ENCODE data around the gene TNFRSF1B.
A peak's percentile ranks its signal among the peaks of the same experiment; 100 is the strongest.

TNFRSF1B gene

DNA sequence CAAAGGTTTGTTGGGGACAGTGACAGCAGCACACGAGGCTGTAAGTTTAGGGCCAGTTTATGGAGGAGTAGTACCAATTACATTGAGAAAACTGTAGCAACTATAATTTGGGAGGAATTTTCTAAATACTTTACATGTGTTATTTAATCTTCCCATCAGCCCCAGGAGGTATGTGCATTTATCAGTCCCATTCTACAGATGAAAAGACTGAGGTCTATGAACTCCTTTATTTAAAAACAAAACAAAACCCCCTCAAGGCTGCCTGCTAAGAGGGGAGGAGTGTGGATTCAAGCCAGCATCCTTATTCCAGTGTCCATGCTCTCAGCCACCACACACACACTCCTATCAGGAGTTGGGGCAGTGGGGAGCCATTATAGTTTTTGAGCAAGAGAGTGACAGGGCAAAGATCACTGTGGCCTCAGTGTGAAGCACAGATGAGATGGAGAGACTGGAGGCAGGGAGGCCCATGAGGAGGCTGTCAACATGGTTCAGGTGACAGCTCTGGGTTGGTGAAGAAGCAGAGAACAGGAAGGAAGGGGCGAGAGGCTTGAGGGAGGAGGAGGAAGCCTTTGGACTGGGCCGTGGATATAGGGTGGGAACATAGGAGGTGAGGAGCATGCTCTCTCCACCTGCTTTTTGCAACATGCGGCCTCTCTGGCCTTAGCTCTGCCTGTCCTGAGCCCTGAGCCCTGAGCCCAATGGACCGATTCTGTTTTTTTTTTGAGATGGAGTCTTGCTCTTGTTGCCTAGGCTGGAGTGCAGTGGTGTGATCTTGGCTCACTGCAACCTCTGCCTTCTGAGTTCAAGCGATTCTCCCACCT is 9.7 kb downstream of the TNFRSF1B start:
- H3K14ac ChIP-seq (ENCODE audit: low read length), result no peak overlapping the region
- H4K8ac ChIP-seq (ENCODE audit: low read depth, low read length), result no peak overlapping the region
- peaks cover 7% of the 10 kb centered on the region for H3K79me1 ChIP-seq (ENCODE audit: low read length)
- no peaks in the 10 kb centered on the region for H3K79me2 ChIP-seq (ENCODE audit: control insufficient read depth, insufficient read depth, low read length, poor library complexity)
- no peak overlapping the region for H3K9ac ChIP-seq (ENCODE audit: low read length)
- DNase-seq, result no peak
- H3K27ac ChIP-seq (ENCODE audit: low read depth, low read length), result no peak overlapping the region
- H3K4me1 ChIP-seq (ENCODE audit: control insufficient read depth in 1 of 2, insufficient read depth in 2 of 2, low read length in 2 of 2), result peaks cover 15 to 23% of the 10 kb centered on the region in 2 experiments
- peak overlapping the region; percentile 33 for H4K91ac ChIP-seq (ENCODE audit: low read depth, low read length)
- no peak overlapping the region for H3K18ac ChIP-seq (ENCODE audit: low read length)
- no CpG with 5 or more reads among the region's 6 CpGs for WGBS (ENCODE audit: extremely low coverage, insufficient coverage, insufficient read length)
- H3K4me2 ChIP-seq (ENCODE audit: low read length), result no peak overlapping the region
- no peak overlapping the region for H2AFZ ChIP-seq (ENCODE audit: insufficient read depth, low read length, poor library complexity)
- H3K23ac ChIP-seq (ENCODE audit: low read length), result no peak overlapping the region
- H4K12ac ChIP-seq (ENCODE audit: low read depth, low read length), result no peak overlapping the region
- H2AK5ac ChIP-seq (ENCODE audit: low read length), result no peak overlapping the region
- no peak overlapping the region for H2BK120ac ChIP-seq (ENCODE audit: insufficient read depth, low read length, poor library complexity)
- no peaks in the 10 kb centered on the region for H3K27me3 ChIP-seq (ENCODE audit: insufficient read depth, low read length)
- no peak overlapping the region for H3K4me3 ChIP-seq (ENCODE audit: low read depth, low read length)
- no peaks in the 10 kb centered on the region for H3K9me3 ChIP-seq (ENCODE audit: insufficient read depth, low read depth, low read length)
- no peak overlapping the region for H2BK12ac ChIP-seq (ENCODE audit: low read length)
- no peak overlapping the region for H2BK5ac ChIP-seq (ENCODE audit: low read depth, low read length, poor library complexity)
- peaks cover 2 to 6% of the 10 kb centered on the region in 2 experiments for H3K36me3 ChIP-seq (ENCODE audit: control insufficient read depth in 1 of 2, insufficient read depth in 2 of 2, low read length in 2 of 2)
- H3K4ac ChIP-seq (ENCODE audit: low read depth, low read length), result no peak overlapping the region

DNA sequence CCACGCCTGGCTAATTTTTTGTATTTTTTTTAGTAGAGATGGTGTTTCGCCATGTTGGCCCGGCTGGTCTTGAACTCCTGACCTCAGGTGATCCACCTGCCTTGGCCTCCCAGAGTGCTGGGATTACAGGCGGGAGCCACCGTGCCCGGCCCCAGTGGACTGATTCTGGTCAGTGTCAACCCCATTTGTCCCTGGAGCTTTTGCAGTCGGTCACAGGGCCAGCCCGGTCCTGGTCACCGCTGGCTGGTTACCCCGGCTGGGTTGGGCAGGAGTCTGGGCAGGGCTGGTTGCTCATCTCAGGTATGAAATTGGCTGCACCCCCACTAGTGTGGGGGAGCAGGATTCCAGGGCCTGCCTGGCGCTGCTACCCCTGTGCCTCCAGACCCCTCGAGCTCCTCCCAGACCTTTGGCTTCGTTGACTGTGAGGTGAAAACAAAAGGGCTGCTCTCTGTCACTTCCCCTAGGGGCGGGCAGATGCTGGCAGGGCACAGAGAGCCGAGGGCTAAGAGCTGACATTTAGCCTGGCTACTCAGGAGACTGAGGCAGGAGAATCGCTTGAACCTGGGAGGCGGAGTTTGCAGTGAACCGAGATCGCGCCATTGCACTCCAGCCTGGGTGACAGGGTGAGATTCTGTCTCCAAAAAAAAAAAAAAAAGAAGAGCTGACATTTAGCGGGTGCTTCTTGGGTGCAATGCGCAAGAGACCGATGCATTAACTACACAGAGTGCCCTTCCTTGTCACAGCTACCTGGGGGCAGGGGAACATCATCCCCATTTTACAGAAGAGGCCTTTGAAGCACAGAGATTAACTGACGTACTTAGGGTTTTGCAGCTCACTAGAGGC is 10.6 kb downstream of the TNFRSF1B start:
- Histone ChIP-seq H2BK12ac (ENCODE audit: low read length) (peak overlapping the region; percentile 66), H4K91ac (ENCODE audit: low read depth, low read length) (no peak overlapping the region), H3K9me3 (ENCODE audit: insufficient read depth, low read depth, low read length) (no peaks in the 10 kb centered on the region), H2BK5ac (ENCODE audit: low read depth, low read length, poor library complexity) (no peak overlapping the region), H3K4me1 (ENCODE audit: control insufficient read depth in 1 of 2, insufficient read depth in 2 of 2, low read length in 2 of 2) (peaks cover 15 to 23% of the 10 kb centered on the region in 2 experiments), H3K79me2 (ENCODE audit: control insufficient read depth, insufficient read depth, low read length, poor library complexity) (no peaks in the 10 kb centered on the region), H3K36me3 (ENCODE audit: control insufficient read depth in 1 of 2, insufficient read depth in 2 of 2, low read length in 2 of 2) (peaks cover 2 to 6% of the 10 kb centered on the region in 2 experiments), H3K23ac (ENCODE audit: low read length) (no peak overlapping the region), H2AK5ac (ENCODE audit: low read length) (no peak overlapping the region), H3K4me2 (ENCODE audit: low read length) (no peak overlapping the region), H2AFZ (ENCODE audit: insufficient read depth, low read length, poor library complexity) (peak overlapping the region; percentile 37), H3K9ac (ENCODE audit: low read length) (no peak overlapping the region), H3K79me1 (ENCODE audit: low read length) (peaks cover 7% of the 10 kb centered on the region), H3K18ac (ENCODE audit: low read length) (no peak overlapping the region), H3K4ac (ENCODE audit: low read depth, low read length) (no peak overlapping the region), H3K27me3 (ENCODE audit: insufficient read depth, low read length) (no peaks in the 10 kb centered on the region), H4K8ac (ENCODE audit: low read depth, low read length) (no peak overlapping the region), H3K27ac (ENCODE audit: low read depth, low read length) (no peak overlapping the region), H3K4me3 (ENCODE audit: low read depth, low read length) (no peak overlapping the region), H4K12ac (ENCODE audit: low read depth, low read length) (no peak overlapping the region), H2BK120ac (ENCODE audit: insufficient read depth, low read length, poor library complexity) (peak overlapping the region; percentile 26), H3K14ac (ENCODE audit: low read length) (no peak overlapping the region)
- no peak for DNase-seq
- no CpG with 5 or more reads among the region's 24 CpGs for WGBS (ENCODE audit: extremely low coverage, insufficient coverage, insufficient read length)

DNA sequence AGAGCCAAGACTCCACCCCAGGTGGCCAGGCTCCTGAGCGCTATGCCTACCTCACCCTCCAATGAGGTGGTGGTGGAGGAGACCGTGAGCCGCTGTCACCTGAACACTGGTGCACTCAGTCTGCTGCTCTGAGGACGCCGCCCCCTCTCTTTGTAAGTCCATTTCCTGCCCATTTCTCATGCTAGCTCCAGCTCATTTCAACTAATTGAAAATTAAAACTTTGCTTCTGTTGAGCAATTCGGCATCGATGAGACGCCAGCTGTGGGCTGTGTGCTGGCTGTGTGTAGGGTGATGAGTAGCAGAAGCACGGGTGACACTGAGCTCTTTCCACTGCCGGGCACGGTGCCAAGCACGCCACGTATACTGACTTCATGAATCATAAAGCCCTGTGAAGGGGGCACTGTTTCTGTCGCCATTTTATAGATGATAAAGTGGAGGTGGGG is 11.2 kb downstream of the TNFRSF1B start:
- Histone ChIP-seq H2BK5ac (ENCODE audit: low read depth, low read length, poor library complexity) (no peak overlapping the region), H3K4me1 (ENCODE audit: control insufficient read depth in 1 of 2, insufficient read depth in 2 of 2, low read length in 2 of 2) (peaks cover 15 to 23% of the 10 kb centered on the region in 2 experiments), H3K36me3 (ENCODE audit: control insufficient read depth in 1 of 2, insufficient read depth in 2 of 2, low read length in 2 of 2) (peaks cover 2 to 6% of the 10 kb centered on the region in 2 experiments), H2AK5ac (ENCODE audit: low read length) (no peak overlapping the region), H3K4me3 (ENCODE audit: low read depth, low read length) (no peak overlapping the region), H3K23ac (ENCODE audit: low read length) (no peak overlapping the region), H3K14ac (ENCODE audit: low read length) (no peak overlapping the region), H4K12ac (ENCODE audit: low read depth, low read length) (no peak overlapping the region), H3K27me3 (ENCODE audit: insufficient read depth, low read length) (no peaks in the 10 kb centered on the region), H2BK120ac (ENCODE audit: insufficient read depth, low read length, poor library complexity) (no peak overlapping the region), H4K91ac (ENCODE audit: low read depth, low read length) (no peak overlapping the region), H4K8ac (ENCODE audit: low read depth, low read length) (no peak overlapping the region), H3K4me2 (ENCODE audit: low read length) (no peak overlapping the region), H3K18ac (ENCODE audit: low read length) (no peak overlapping the region), H3K79me1 (ENCODE audit: low read length) (peaks cover 7% of the 10 kb centered on the region), H3K9ac (ENCODE audit: low read length) (no peak overlapping the region), H3K27ac (ENCODE audit: low read depth, low read length) (no peak overlapping the region), H2BK12ac (ENCODE audit: low read length) (peak overlapping the region; percentile 18), H3K4ac (ENCODE audit: low read depth, low read length) (no peak overlapping the region), H3K9me3 (ENCODE audit: insufficient read depth, low read depth, low read length) (no peaks in the 10 kb centered on the region), H3K79me2 (ENCODE audit: control insufficient read depth, insufficient read depth, low read length, poor library complexity) (no peaks in the 10 kb centered on the region), H2AFZ (ENCODE audit: insufficient read depth, low read length, poor library complexity) (no peak overlapping the region)
- WGBS (ENCODE audit: extremely low coverage, insufficient coverage, insufficient read length), result no CpG with 5 or more reads among the region's 14 CpGs
- peak; percentile 46 to 55 for DNase-seq

DNA sequence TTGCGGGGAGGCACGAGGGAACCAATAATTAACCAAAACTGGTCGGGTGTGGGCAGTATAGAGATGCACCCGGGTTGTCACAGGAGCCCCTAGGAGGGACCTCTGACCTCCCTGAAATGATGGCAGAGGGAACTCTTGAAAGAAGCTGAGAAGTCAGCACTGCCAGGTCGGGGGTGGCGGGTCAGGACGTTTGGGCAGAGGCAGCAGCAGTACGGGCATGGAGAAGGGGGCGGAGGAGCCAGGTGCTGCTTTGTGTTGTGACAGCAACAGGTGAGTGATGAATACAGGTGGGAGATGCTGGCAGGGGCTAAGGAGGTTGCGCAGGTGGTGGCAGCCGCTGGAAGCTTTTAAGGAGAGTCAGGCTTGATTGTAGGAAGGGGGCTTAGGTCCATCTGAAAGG is 11.7 kb downstream of the TNFRSF1B start:
- Histone ChIP-seq H3K23ac (ENCODE audit: low read length) (no peak overlapping the region), H2BK12ac (ENCODE audit: low read length) (no peak overlapping the region), H3K9me3 (ENCODE audit: insufficient read depth, low read depth, low read length) (no peaks in the 10 kb centered on the region), H2BK5ac (ENCODE audit: low read depth, low read length, poor library complexity) (no peak overlapping the region), H3K36me3 (ENCODE audit: control insufficient read depth in 1 of 2, insufficient read depth in 2 of 2, low read length in 2 of 2) (peaks cover 2 to 6% of the 10 kb centered on the region in 2 experiments), H4K8ac (ENCODE audit: low read depth, low read length) (no peak overlapping the region), H3K18ac (ENCODE audit: low read length) (no peak overlapping the region), H3K4me2 (ENCODE audit: low read length) (no peak overlapping the region), H3K4me1 (ENCODE audit: control insufficient read depth in 1 of 2, insufficient read depth in 2 of 2, low read length in 2 of 2) (peaks cover 15 to 23% of the 10 kb centered on the region in 2 experiments), H3K4me3 (ENCODE audit: low read depth, low read length) (no peak overlapping the region), H3K27ac (ENCODE audit: low read depth, low read length) (no peak overlapping the region), H3K9ac (ENCODE audit: low read length) (no peak overlapping the region), H2AK5ac (ENCODE audit: low read length) (peak overlapping the region; percentile 67), H4K12ac (ENCODE audit: low read depth, low read length) (no peak overlapping the region), H3K79me1 (ENCODE audit: low read length) (peaks cover 7% of the 10 kb centered on the region), H4K91ac (ENCODE audit: low read depth, low read length) (no peak overlapping the region), H3K14ac (ENCODE audit: low read length) (no peak overlapping the region), H3K27me3 (ENCODE audit: insufficient read depth, low read length) (no peaks in the 10 kb centered on the region), H3K4ac (ENCODE audit: low read depth, low read length) (no peak overlapping the region), H2BK120ac (ENCODE audit: insufficient read depth, low read length, poor library complexity) (no peak overlapping the region), H2AFZ (ENCODE audit: insufficient read depth, low read length, poor library complexity) (no peak overlapping the region), H3K79me2 (ENCODE audit: control insufficient read depth, insufficient read depth, low read length, poor library complexity) (no peaks in the 10 kb centered on the region)
- WGBS (ENCODE audit: extremely low coverage, insufficient coverage, insufficient read length), result no CpG with 5 or more reads among the region's 11 CpGs
- no peak for DNase-seq
